NCI-H2196 (cell line): ENCODE data around the gene PSMD9.
"Not testable (repeated sequence)": the region's sequence is repeated elsewhere in the genome, so short reads cannot be mapped to it uniquely, and the experiment has no call there.

ENCODE experiments used
- DNase-seq: peaks from one replicate; lab custom pipeline; 2025; ENCODE audit not compliant: unreplicated experiment; lab: John Stamatoyannopoulos, UW

The PSMD9 gene

GRCh38 chr12:121872546-121873215 is 15.9 kb upstream of the PSMD9 start:
- DNase-seq, result peak; percentile 5

GRCh38 chr12:121873216-121873569 is 15.4 kb upstream of the PSMD9 start:
- no peak for DNase-seq

GRCh38 chr12:121874071-121874470 is 14.5 kb upstream of the PSMD9 start:
- DNase-seq, result no peak

- DNase-seq, result no peak
These were observed 13.0 kb upstream of the PSMD9 start for GRCh38 chr12:121875582-121875981.

- not testable (repeated sequence) for DNase-seq
These were observed 12.5 kb upstream of the PSMD9 start for GRCh38 chr12:121876080-121876447.

GRCh38 chr12:121883315-121883660 is 5.3 kb upstream of the PSMD9 start:
- DNase-seq, result peak; percentile 12

- DNase-seq, result not testable (repeated sequence)
These were observed 3.5 kb upstream of the PSMD9 start for GRCh38 chr12:121885129-121885528.

- DNase-seq, result no peak
These were observed 510 bp upstream of the PSMD9 start for GRCh38 chr12:121888083-121888477.

GRCh38 chr12:121889274-121889624 is 659 bp downstream of the PSMD9 start:
- DNase-seq, result no peak

- DNase-seq, result not testable (repeated sequence)
These were observed 1.1 kb downstream of the PSMD9 start for GRCh38 chr12:121889661-121890060.

GRCh38 chr12:121892673-121893561 is 4.3 kb downstream of the PSMD9 start:
- no peak for DNase-seq

- peak; percentile 56 for DNase-seq
These were observed 5.4 kb downstream of the PSMD9 start for GRCh38 chr12:121893961-121894460.

- no peak for DNase-seq
These were observed 6.0 kb downstream of the PSMD9 start for GRCh38 chr12:121894633-121895032.

- no peak for DNase-seq
These were observed 9.7 kb downstream of the PSMD9 start for GRCh38 chr12:121898287-121898686.

- no peak for DNase-seq
These were observed 11.0 kb downstream of the PSMD9 start for GRCh38 chr12:121899590-121899989.

- DNase-seq, result no peak
These were observed 14.6 kb downstream of the PSMD9 start for GRCh38 chr12:121903202-121903601.

GRCh38 chr12:121905746-121906145 is 17.2 kb downstream of the PSMD9 start:
- no peak for DNase-seq

GRCh38 chr12:121908702-121909101 is 20.1 kb downstream of the PSMD9 start:
- no peak for DNase-seq

- DNase-seq, result no peak
These were observed 23.4 kb downstream of the PSMD9 start for GRCh38 chr12:121911824-121912585.

- DNase-seq, result no peak
These were observed 27.3 kb downstream of the PSMD9 start for GRCh38 chr12:121915841-121916321.

GRCh38 chr12:121916719-121917118 is 28.1 kb downstream of the PSMD9 start:
- no peak for DNase-seq
